CD1c-positive myeloid dendritic cell (primary cell): Measurements from ENCODE around the gene EFCAB14.
"Not testable (repeated sequence)": the region's sequence is repeated elsewhere in the genome, so short reads cannot be mapped to it uniquely, and the experiment has no call there.

Experiments
- DNase-seq: peaks from one replicate; pipeline ENCODE4 v3.0.0-alpha.2; 2016; ENCODE audit errors: extremely low spot score

Gene EFCAB14

DNA sequence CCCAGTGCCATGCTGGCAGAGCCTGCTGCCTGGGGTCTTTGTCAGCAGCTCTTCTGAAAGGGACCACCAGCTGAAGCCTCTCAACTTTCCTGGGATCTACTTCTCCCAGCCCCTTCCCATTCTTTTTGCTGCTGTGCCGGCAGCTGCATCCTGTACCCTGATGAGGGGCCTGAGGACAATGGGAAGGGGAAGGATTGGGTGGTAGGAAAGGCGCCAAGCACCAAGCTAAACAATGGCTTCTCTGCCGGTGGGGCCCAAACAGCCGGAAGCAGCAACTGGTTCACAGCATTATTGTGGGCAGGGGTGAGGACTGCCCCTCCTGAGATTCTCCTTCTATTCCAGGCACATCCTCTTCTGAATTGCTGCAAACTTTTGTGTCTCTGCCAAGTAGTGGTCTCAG, 5.0 kb upstream of the EFCAB14 start:
- DNase-seq: no peak

DNA sequence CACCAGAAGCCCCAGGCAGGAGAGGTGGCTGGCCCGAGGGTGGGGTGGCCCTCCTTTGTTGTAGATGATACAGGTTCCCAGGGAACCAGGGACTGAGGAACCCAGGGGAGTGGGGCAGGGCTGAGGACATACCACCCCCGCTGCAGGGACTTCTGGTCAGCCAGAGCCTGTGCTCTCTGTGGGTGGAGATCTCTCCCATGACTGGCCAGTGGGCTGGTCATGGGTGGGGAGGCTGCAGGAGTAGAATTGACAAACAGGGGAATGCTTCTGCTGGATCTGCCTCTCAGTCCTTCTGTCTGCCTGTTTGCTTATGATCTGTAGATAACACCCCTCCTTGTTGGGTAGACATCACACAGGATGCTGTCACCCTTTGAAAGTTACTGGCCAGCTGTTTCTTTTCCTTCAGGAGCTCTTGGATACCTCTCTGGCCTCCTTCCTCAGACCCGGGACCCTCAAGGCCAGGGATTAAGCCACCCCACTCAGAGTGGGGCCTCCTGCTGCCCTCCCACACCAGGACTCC, 2.8 kb upstream of the EFCAB14 start:
- no peak for DNase-seq

DNA sequence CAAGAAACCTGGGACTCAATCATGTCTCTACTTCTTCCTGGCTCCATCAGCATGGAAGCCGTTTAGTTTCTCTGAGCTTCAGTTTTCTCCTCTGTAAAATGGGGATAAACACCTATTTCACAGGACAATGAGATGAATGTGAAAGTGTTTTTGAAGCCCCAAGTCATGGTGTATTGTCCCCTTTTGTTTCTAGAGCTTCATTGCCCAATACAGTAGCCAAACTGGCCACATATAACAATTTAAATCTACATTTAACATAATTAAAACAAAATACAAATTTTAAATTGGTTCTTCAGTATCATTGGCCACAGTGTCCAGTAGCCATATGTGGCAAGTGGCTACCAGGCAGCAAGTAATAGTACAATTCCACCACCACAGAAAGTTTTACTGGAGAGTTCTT, 2.3 kb upstream of the EFCAB14 start:
- DNase-seq: no peak

DNA sequence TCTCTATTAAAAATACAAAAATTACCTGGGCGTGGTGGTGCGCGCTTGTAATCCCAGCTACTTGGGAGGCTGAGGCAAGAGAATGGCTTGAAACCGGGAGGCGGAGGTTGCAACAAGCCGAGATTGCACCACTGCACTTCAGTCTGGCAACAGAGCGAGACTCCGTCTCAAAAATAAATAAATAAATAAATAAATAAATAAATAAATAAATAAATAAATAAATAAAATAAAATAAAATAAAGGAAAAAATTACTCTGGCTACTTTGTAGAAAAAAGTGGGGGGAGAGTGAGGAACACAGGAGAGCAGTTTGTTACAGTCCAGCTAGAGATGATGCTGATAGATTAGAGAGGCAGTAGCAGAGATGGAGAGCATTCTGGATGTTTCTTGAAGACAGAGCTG, 1.4 kb upstream of the EFCAB14 start:
- DNase-seq: not testable (repeated sequence)

DNA sequence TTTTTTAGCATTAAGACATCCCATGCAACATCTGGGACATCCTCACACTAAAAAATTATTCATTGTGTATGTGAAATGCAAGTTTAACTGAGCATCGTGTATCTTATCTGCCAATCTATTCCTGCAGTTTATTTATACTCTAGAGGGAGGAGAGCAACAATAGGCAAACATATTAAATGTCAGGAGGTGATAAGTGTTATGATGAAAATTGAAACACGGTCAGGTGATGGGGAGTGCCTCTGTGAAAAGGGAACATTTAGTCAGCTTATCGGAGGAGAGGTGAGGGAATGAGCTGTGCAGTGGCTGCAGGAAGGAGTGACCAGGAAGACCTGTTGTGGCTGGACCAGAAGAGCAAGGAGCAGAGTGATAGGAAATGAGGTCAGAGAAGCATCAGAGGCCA, 775 bp upstream of the EFCAB14 start:
- peak; percentile 33 for DNase-seq

DNA sequence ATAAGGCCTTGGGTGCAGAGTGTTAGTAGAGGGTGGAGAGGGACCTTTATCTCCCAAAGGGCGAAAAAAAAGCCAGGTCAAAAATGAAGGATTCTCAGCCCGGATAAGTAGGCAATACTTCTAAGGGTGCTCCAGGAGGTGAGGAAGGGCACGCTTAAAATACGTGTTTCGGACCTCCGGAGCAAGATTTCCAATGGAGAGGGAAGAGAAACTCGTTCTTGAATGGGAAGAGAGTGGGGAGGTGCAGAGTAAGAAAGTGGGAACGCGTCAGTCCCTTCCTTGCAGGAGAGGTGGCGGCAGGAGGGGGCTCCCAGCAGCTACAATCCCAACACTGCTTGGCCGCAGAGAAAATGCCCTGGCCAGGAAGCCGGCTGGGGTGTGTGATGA, 581 bp downstream of the EFCAB14 start:
- peak; percentile 16 for DNase-seq

DNA sequence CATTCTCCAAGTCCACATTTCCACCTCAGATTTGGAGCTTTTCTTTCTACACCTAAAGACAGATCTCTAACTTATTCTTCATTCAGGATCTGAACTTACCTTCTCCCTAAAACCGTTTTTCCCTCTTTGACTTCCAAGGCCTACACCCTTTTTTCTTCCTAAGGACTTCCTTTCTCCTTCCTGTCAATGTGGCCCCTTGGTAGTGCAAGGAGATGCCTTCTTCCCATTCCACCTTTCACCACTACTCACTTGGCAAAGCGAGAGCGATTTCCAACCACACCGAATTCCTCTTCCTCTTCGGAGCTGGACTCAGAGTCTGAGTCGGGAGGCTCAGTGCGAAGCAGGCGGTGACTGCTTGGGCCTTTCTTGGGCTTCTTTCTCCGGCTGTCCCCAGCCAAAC, 1.3 kb downstream of the EFCAB14 start:
- peak; percentile 21 for DNase-seq

DNA sequence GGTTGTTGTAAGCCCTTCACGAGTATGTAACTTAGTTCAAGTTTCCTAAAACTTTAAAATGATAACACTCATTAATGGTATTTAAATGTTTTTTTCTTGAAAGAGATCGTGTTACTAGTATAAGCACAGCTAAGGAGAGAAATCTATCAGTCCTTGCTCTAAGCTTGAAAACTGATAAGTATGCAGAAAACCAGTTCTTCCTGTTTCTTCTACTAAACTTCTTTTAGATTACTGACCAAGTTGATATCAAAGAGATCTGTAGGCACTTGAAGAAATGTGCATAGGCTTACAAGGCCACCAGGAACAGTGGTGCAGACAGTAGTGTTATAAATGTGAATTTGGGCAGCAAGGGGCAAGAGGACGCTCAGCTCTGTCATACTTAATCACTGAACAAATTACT, 3.9 kb downstream of the EFCAB14 start:
- no peak for DNase-seq

DNA sequence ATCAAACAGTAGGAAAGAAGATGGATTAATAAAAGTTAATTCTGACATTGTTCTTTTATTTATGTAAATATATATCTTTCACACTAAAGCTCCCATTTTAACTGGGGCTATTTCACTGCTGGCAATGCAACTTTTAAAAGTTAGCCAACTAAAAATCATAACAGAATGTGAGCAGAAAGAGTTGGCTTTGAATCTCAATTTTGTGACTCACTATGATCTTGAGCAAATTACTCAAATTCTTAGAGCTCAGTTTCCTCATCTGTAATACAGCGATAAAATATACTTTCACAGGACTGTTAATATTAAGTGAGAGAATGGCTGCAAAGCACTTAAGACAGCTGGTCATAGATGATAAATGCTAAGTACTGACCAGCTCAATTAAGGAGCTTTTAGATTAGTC, 10.8 kb downstream of the EFCAB14 start:
- no peak for DNase-seq

DNA sequence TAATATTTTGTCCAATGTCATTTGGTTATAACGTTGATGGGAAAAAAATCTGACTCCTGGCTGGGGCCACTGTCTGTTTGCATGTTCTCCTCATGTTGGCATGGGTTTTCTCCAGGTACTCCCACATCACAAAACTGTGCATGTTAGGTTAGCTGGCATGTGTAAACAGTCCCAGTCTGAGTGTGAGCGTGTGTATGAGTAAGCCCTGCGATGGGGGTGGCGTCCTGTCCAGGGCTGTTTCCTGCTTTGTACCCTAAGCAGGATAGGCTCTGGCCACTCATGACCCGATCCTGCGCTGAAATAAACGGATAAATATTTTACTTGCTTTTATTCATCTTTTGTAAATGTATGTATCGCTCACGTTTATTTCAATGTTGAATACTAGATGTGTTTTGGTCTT, 13.5 kb downstream of the EFCAB14 start:
- no peak for DNase-seq

DNA sequence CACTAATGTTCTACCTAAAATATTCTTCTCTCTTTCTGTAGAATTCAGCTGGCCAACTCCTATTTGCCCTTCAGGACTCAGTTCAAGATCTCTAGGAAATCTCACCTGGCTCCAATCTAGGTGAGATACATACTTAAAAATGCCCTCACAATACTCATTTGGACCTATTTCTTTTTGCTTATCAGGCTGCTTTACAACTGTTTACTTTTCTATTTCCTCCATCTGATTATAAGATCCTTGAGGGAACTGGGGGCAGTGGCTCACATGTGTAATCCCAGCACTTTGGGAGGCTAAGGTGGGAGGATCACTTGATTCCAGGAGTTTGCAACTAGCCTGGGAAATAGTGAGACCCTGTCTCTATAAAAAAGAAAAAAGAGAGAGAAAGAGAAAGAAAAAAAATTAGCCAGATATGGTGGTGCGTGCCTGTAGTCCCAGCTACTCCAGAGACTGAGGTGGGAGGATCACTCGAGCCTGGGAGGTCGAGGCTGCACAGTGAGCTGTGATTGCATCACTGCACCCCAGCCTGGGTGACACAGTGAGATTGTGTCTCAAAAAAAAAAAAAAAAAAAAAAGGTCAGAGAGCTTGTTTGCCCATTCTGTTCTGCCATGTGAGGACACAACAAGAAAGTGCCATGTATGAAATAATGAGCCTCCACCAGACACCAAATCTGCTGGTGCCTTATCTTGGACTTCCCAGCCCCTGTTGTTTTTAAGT, 14.8 kb downstream of the EFCAB14 start:
- DNase-seq: no peak

DNA sequence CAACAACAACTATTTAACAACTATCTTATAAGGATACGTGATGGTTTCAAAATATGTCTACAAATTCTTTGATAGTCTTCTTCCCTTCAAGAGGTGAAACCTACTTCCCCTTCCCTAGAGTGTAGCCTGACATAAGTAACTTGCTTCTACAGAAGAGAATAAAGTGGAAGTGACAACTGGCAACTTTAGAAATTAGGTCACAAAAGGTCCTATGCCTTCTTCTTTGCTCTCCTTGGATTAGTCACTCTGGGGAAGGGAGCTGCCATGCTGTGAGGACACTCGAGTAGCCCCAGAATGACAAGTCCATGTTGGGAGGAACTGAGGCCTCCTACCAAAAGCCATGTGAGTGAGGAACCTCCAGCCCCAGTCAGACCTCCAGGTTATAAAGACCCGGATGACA, 19.2 kb downstream of the EFCAB14 start:
- peak; percentile 92 for DNase-seq

DNA sequence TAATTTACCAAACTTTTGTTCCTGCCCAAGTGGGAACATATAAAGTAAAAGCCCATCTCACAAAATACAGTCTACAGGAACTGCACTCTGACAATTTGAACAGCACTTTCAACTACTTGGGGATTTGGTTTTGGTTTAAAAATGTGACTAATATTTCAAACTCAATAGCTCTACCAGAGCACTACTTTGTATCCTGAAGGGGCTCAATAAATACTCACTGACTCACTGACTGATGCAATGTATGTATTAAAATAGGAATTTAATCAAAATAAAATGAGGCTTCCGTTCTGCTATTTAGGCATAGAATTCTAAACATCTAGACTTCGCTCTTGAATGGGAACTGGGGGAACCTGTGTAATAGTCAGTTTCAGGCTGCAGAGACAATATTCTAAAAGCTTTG, 21.9 kb downstream of the EFCAB14 start:
- no peak for DNase-seq

DNA sequence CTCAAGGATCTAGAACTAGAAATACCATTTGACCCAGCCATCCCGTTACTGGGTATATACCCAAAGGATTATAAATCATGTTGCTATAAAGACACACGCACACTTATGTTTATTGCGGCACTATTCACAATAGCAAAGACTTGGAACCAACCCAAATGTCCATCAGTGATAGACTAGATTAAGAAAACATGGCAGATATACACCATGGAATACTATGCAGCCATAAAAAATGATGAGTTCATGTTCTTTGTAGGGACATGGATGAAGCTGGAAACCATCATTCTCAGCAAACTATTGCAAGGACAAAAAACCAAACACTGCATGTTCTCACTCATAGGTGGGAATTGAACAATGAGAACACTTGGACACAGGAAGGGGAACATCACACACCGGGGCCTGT, 24.2 kb downstream of the EFCAB14 start:
- DNase-seq: not testable (repeated sequence)

DNA sequence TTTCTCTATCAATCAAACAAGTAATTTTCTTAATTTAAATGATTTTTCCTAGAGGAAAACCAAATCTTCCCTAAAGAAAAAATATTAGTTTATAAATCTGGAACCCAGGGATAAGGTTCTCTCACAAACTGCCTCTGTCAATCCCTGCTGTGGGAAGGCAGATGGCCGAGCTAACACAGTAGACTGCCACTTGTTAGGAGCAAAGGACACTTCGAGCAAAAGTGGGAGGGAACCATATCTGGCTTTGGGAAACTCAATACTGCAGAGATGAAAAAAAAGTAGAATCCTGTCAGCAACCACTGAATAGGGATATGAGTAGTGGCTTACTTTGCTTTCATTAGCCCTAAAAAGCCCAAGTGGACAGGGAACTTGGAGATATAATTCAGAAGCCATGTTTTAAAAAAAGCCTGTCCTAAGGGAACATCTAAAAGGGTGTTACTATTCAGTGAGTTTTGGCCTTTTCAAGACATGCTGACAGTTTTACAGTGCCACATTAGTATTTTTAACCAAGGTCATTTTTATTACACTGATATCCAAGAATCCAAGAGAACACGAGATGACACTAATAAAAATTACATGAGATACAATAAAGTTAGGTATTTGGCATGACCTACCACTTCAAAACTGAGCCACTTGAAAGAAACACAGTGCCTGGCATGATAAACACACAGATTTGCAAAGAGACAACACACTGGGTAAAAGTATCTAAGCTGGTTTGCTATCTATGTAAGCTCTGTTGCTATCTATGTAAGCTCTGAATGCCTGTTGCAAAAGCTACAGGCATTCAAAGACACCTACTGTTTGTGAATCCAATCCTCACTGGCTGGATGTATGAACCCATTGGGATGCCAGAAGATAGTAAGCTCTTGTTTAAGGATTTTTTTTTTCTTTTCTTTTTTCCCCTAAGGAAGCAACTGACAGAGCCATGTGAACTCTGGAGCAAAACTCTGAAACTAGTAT, 25.8 kb downstream of the EFCAB14 start:
- no peak for DNase-seq

DNA sequence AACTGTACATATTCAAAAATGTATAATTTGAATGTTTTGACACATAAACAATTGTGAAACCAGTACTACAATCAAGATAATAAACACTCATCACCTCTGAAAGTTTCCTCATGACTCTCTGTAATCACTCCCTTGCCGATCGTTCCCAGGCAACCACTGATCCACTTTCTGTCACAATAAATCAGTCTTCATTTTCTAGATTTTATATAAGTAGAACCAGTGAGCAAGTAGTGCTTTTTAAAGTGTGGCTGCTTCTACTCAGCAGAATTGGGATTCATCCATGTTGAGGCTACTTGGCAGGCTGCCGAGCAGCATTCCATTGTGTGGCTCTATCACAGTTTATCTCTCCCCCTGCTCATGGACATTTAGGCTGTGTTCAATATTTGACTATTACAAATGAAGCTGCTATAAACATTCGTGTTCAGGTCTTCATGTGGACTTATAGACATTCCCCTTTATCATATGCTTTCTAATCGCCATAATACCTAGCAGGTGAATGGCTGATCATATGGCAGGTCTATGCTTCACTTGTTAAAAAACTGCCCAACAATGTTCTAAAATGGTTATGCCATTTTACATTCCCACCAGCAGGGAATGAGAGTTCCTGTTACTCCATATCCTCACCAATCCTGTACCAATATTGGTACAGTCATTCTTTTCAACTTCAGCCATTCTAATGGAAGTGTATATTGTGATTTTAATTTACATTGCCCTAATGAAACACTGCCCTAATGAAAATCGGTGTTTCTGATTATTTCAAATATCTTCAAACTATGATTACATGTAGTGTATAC, 26.7 kb downstream of the EFCAB14 start:
- no peak for DNase-seq

DNA sequence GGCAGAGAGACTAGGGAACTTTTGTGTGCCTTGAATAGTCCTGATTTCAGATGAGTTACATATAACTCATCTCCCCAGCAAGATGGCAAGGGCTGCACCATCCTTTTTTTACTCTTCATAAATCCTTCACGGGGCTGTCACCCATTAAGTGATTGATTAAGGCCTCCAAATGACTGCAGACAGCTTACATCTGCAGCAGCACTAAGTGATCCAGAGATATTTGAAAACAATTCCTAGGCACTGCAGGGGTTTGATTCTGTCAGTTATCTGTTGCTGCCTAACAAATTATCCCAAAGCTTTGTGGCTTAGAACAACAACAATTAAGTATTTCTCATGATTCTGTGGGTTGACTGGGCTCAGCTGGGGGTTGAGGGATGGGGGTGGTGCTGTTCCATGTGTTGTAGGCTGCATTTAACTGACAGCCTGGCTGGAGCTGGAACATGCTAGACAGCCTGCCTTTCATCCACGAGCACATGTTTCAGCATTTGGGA, 27.9 kb downstream of the EFCAB14 start:
- no peak for DNase-seq

DNA sequence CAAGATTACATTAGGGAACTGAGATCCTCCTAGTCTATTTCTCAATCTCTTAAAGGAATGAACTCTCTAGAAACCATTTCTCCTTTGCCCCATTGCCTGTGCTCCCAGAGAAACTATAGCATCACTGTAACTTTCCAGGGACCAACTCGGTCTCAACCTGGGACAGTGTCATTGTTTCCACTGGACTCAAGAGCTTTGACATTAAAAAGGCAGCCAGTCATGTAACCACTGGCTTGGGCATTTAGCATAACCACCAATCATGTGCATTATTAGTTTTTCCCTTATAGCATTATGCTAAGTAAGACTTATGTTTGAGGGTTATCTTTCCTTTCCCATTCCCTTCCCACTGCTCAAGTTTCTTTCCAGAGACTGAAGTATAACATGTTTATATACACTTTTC, 29.0 kb downstream of the EFCAB14 start:
- peak; percentile 36 for DNase-seq

DNA sequence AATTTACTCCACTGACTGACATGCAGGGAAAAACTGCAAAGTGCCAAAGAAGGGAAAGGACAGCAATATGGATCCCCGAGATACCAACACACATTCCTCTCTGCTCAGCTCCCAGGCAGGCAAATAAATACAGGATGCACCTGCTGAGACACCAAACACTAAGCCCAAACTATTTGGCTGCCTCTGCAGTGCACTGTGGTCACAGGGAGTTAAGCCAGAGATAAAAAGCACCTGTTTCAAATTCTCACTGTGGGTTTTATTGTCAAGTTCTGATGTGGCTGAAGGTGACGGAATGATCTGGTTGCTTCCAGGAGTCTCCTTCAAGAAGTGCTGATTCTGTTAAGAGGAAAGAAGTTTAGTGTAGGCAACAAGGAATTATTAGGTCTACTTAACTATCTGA, 29.6 kb downstream of the EFCAB14 start:
- DNase-seq: no peak

DNA sequence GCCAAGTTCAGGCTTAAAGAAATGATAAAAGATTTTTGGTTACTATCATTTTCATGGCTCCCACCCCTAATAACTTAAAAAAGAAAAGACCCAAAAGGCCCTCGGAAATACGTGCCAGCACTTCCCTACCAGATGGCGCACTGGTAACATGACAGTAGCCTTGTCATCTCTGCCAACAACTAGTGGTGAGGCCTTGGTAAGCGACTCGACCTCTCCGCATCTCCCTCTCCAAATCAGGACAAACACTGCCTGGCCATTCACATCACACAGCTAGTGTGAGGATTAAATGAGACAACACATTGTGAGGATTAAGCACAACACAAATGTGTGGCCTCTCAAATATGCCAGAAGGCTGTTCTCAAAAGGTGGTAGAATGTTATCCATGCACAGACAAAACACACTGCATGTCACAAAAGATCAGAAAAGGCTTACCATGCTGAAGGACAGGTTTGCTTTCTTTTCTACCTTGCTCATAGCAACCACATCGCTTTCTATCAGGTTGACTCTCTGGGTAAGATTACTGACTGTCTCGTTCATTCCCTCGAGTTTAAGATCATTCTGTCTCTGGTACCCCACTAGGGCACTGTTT, 30.9 kb downstream of the EFCAB14 start:
- no peak for DNase-seq

DNA sequence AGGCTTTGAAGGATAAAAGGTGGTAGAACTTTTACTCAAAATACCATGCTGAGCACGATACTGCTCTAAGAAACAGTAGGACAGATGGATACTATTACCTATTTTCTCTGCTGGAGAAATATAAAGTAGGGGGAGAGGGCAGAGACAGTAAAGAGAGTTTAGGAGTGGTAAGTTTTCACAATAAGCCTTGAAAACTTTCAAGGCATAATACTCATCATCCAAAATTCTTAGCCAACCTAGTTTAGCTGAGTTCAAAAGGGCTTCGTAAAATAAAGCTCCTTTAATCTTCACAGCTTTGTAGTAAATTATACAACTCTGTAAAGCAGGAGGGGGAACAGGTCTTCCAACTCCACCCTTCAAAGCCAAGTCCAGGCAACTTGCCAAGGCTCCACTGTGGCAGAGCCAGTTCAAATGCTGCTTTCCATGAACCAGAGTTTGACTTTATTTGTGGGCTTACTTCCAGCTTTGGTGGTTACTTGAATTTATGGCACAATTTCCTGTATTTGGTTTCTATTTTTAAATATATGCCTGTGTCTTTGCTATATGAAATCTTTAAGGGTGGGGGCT, 31.7 kb downstream of the EFCAB14 start:
- no peak for DNase-seq
